K562 (cell line): ENCODE data around the gene NRROS. TPM values are rescaled to one million over a fixed set of nuclear protein-coding genes. Genes with fewer than 3 reads are reported as not detected.

Experiments used
- ATAC-seq: fragments of 200-7000 bp; cut with Tn5 transposase; 3 replicates; pipeline ENCODE4 v1.9.1; 2020; ENCODE audit warnings: moderate library complexity
- BruUV-seq: library from RNA; stranded (reverse); fragments of 400-500 nt; replicated peaks from 2 replicates; lab custom pipeline; 2021; lab: Mats Ljungman, UMichigan
- CTCF ChIA-PET: fragments of 300-600 bp; formaldehyde crosslinking; extraction: SDS; loops from one replicate; lab custom pipeline; 2021; ENCODE audit warnings: low intra/inter-chr PET ratio; lab: Yijun Ruan, JAX
- POLR2A ChIA-PET: fragments of 300-600, 350-650 bp; sonication (Branson Sonifier 250); formaldehyde crosslinking; extraction: SDS; loops from one replicate; lab custom pipeline; 2021; ENCODE audit warnings: antibody characterized with exemption, inconsistent platforms; lab: Yijun Ruan, JAX
- DNase-seq, 4 experiments: peaks; one replicate each; pipeline versions ENCODE4 v3.0.0 to v3.0.0-alpha.2; 2011 to 2018; ENCODE audit warnings: low spot score in 3 of 4, mixed read lengths in 3 of 4; ENCODE audit errors: extremely low read depth in 1 of 4
- FAIRE-seq: peaks from 2 replicates; lab custom pipeline; 2011; peaks lifted over from hg19 to GRCh38; lab: Jason Lieb, UNC
- H2AFZ ChIP-seq: 2 replicates; pipeline ENCODE4 v1.6.0; 2011; ENCODE audit warnings: low read depth, low read length, control low read depth, inconsistent platforms
- H3K27ac ChIP-seq: fragments of 200-600 bp; 3 replicates; pipeline ENCODE4 v1.8.0; 2011; ENCODE audit warnings: low read depth, mild to moderate bottlenecking, control low read depth, inconsistent platforms, low read length, moderate library complexity, mixed read lengths; ENCODE audit errors: extremely low read depth
- H3K27me3 ChIP-seq, 2 experiments: fragments of 300-600 bp in 1 of 2; 2 replicates in 1 of 2; 3 replicates in 1 of 2; pipeline versions ENCODE4 v1.6.0 to v1.8.0; 2011; ENCODE audit warnings: inconsistent platforms in 2 of 2, low read length in 2 of 2, mild to moderate bottlenecking in 1 of 2, mixed read lengths in 1 of 2, moderate library complexity in 1 of 2; ENCODE audit not compliant: control insufficient read depth in 2 of 2, insufficient read depth in 2 of 2
- H3K36me3 ChIP-seq: fragments of 300-600 bp; 3 replicates; pipeline ENCODE4 v1.8.0; 2011; ENCODE audit warnings: mild to moderate bottlenecking, low read length, inconsistent platforms; ENCODE audit not compliant: control insufficient read depth, insufficient read depth
- H3K4me1 ChIP-seq, 2 experiments: fragments of 200-600 bp in 1 of 2; replicated peaks in 1 of 2; 2 replicates in 1 of 2; 3 replicates in 1 of 2; pipeline versions ENCODE4 v1.5.1 to v1.8.0; 2011; ENCODE audit warnings: inconsistent platforms in 2 of 2, low read length in 2 of 2, mild to moderate bottlenecking in 1 of 2, mixed read lengths in 1 of 2, moderate library complexity in 1 of 2; ENCODE audit not compliant: control insufficient read depth in 2 of 2, insufficient read depth in 2 of 2
- H3K4me2 ChIP-seq: 2 replicates; pipeline ENCODE4 v1.6.1; 2011; ENCODE audit warnings: low read length, control low read depth, inconsistent platforms, mixed read lengths; ENCODE audit not compliant: insufficient read depth
- H3K4me3 ChIP-seq: fragments of 200-600 bp; sonication (generic), shearing (Covaris generic); 2 replicates; pipeline ENCODE4 v1.5.1; 2016; ENCODE audit warnings: control low read depth, inconsistent platforms
- H3K79me2 ChIP-seq: fragments of 200-600 bp; 3 replicates; pipeline ENCODE4 v1.8.0; 2011; ENCODE audit warnings: low read length, inconsistent platforms; ENCODE audit not compliant: control insufficient read depth, insufficient read depth
- H3K9ac ChIP-seq, 2 experiments: 2 replicates each; pipeline versions ENCODE4 v1.6.0 to v1.6.1; 2011; ENCODE audit warnings: low read depth in 2 of 2, low read length in 2 of 2, control low read depth in 1 of 2, inconsistent platforms in 1 of 2, mild to moderate bottlenecking in 1 of 2, mixed read lengths in 1 of 2; ENCODE audit not compliant: insufficient read depth in 1 of 2
- H3K9me1 ChIP-seq: one replicate; pipeline ENCODE4 v1.6.0; 2011; ENCODE audit warnings: inconsistent platforms, mild to moderate bottlenecking, low read length, moderate library complexity; ENCODE audit not compliant: control insufficient read depth, insufficient read depth
- H3K9me3 ChIP-seq: replicated peaks from 2 replicates; pipeline ENCODE4 v1.5.1; 2011; ENCODE audit warnings: low read depth, low read length, inconsistent platforms; ENCODE audit not compliant: control insufficient read depth, insufficient read depth
- H4K20me1 ChIP-seq: replicated peaks from 2 replicates; pipeline ENCODE4 v1.6.1; 2011; ENCODE audit warnings: low read length, inconsistent platforms, mixed read lengths; ENCODE audit not compliant: control insufficient read depth, insufficient read depth
- CEBPG ChIP-seq, 3 experiments: fragments of 200-800 bp in 1 of 3; sonication (Bioruptor generic) in 1 of 3; sonication (generic) in 1 of 3; formaldehyde crosslinking in 1 of 3; IDR thresholded peaks in 2 of 3; conservative IDR thresholded peaks in 1 of 3; 2 replicates each; pipeline versions ENCODE4 v1.6.1 to v1.8.0; 2016 to 2022; ENCODE audit warnings: missing compliant biosample characterization in 2 of 3, missing genetic modification characterization in 2 of 3, mild to moderate bottlenecking in 1 of 3, missing genetic modification reagents in 1 of 3
- HCFC1 ChIP-seq: IDR thresholded peaks from 2 replicates; pipeline ENCODE4 v1.6.1; 2012; ENCODE audit warnings: low read depth, low read length, improper control_type of control experiment
- ZFX ChIP-seq: sonication (generic); formaldehyde crosslinking; IDR thresholded peaks from 2 replicates; pipeline ENCODE4 v1.8.0; 2022; ENCODE audit warnings: mild to moderate bottlenecking, missing genetic modification reagents, moderate library complexity
- ZNF121 ChIP-seq: sonication (generic); formaldehyde crosslinking; conservative IDR thresholded peaks from 2 replicates; pipeline ENCODE4 v1.8.0; 2022; ENCODE audit warnings: missing genetic modification reagents
- WGBS: fragments of 100-300 bp; shearing (Covaris generic); methylation state at CpG from one replicate; pipeline ENCODE4 v1.1.6; 2016; ENCODE audit warnings: low coverage, mixed read lengths; ENCODE audit not compliant: insufficient coverage; ENCODE audit errors: missing lambda C conversion rate; 5-methylcytosine and 5-hydroxymethylcytosine counted together
- in situ Hi-C: fragments of 300-500 bp; cut with MboI; formaldehyde crosslinking; loops from 4 replicates; pipeline ENCODE4 v1.15.0; 2018; ENCODE audit warnings: inconsistent platforms, mixed read lengths
- intact Hi-C: fragments of 100-400 bp; cut with micrococcal nuclease; formaldehyde crosslinking; loops from 2 replicates; pipeline ENCODE4 v1.14.2; 2022
- polyA plus RNA-seq, 8 experiments: library from polyadenylated mRNA; depleted of rRNA in 4 of 8; stranded (reverse) in 5 of 8; unstranded in 3 of 8; fragments of >200 nt; fragmentation: Nextera tagmentation in 2 of 8; fragmentation: Illumina TruSeq in 1 of 8; extraction: Ambion mirVana in 2 of 8; extraction: Trizol in 1 of 8; gene quantifications; 2 replicates each; pipeline versions ENCODE4 v1.2.1 to v1.2.3, GENCODE V29; 2011 to 2014; ENCODE audit warnings: inconsistent platforms in 1 of 8, missing spikeins in 1 of 8
- total RNA-seq, 7 experiments: library from RNA; depleted of rRNA in 6 of 7; stranded (reverse); fragments of >200 nt in 6 of 7; fragmentation: Illumina TruSeq in 2 of 7; extraction: Trizol in 2 of 7; gene quantifications; 2 replicates each; pipeline versions ENCODE4 v1.2.1 to v1.2.3, GENCODE V29; 2011 to 2021; ENCODE audit warnings: low replicate concordance in 1 of 7

NRROS gene
- total and polyA plus RNA-seq, 9 of the 15 experiments (the other 6 are each of a cell fraction or from before 2014, with no cell fraction given), result 0.34 to 13.8 (median 3.8) TPM

DNA sequence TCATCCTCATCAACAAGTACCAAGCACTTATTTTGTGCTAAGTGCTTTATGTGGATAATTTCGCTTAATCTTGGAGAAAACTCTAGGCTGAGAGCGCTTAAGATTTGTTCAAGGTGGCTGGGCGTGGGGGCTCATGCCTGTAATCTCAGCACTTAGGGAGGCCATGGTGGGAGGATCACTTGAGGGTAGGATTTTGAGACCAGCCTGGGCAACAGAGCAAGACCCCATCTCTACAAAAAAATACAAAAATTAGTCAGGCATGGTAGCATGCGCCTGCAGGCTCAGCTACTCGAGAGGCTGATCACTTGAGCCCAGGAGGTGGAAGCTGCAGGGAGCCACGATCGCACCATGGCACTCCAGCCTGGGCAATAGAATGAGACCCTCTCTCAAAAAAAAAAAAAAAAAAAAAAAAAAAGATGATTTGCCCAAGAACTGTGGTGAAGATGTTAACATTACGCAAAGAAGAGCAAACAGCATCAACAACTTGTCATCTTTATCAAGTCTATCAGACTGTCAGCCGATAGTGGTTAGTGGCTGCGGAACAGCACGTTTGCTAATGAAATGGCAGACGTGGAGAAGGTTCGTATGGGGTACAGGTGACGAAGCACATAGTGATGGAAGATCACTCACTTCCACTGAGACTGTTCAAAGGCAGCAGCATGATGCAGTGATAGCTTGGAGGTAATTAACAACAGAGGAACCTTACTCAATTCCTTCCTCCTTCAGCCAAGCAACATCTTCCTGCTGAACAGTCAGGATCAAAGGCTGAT, 27.7 kb downstream of the NRROS start:
- FAIRE-seq (no peak), DNase-seq (no peak), ATAC-seq (no peak)
- in situ Hi-C loops, result no loop called here
- no peaks in the 10 kb centered on the region for H3K27me3 ChIP-seq
- no peak overlapping the region for H2AFZ ChIP-seq
- H3K9me3 ChIP-seq, result no peaks in the 10 kb centered on the region
- H3K36me3 ChIP-seq, result no peaks in the 10 kb centered on the region
- no peaks in the 10 kb centered on the region for H3K79me2 ChIP-seq
- H3K4me3 ChIP-seq, result no peak overlapping the region
- CTCF ChIA-PET, result no interaction called here
- H3K4me1 ChIP-seq, result peaks cover 18 to 22% of the 10 kb centered on the region in 2 experiments
- H4K20me1 ChIP-seq, result no peaks in the 10 kb centered on the region
- H3K27ac ChIP-seq, result no peak overlapping the region
- POLR2A ChIA-PET, result interaction anchor here (1.3 to 1.4 kb wide), 2 partner anchors 10 to 23 kb away, joined by 3 to 4 read pairs; no protein-coding TSS in a partner anchor
- intact Hi-C loops, result no loop called here
- H3K9me1 ChIP-seq, result no peaks in the 10 kb centered on the region
- no peak overlapping the region for H3K4me2 ChIP-seq
- H3K9ac ChIP-seq, result no peak overlapping the region
- peak; percentile 80 for TF ChIP-seq ZNF121
- no peak for TF ChIP-seq ZFX (CRISPR knock-in tag)
- TF ChIP-seq, all 486 proteins: peak for 1
- 52% methylated on average over 13 of the region's 14 CpGs for WGBS
- BruUV-seq, result no TSS peak

DNA sequence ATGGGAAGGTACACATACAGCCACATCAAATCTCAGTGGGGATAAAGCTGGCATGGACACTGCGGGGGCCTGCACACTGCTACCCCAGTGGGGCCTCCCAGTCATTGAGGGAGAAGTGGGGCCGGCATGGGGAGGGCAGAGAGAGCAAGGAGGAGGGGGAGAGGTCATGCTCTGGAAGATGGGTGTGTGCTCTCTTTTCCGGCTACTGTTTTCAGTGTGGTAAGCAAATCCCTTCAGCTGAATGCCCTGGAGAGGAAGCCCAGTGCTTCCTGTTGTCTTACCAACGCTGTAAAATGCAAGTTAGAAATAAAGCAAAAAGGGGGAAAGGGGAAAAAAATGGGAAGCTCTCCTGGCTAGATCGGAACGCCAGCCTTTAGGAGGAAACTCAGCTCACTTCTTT, 30.8 kb downstream of the NRROS start:
- Histone ChIP-seq H3K4me2 (no peak overlapping the region), H3K27me3 (no peaks in the 10 kb centered on the region), H3K79me2 (no peaks in the 10 kb centered on the region), H2AFZ (no peak overlapping the region), H3K9me3 (no peaks in the 10 kb centered on the region), H3K27ac (no peak overlapping the region), H3K4me3 (no peak overlapping the region), H3K36me3 (no peaks in the 10 kb centered on the region), H3K9ac (no peak overlapping the region), H4K20me1 (no peaks in the 10 kb centered on the region), H3K4me1 (peaks cover 7% of the 10 kb centered on the region in 2 experiments; a peak in 3 of 5 replicates), H3K9me1 (no peaks in the 10 kb centered on the region)
- ATAC-seq, result 0 out of 3 replicates have a peak, but pooled peaks have one; percentile 33
- BruUV-seq, result no TSS peak
- FAIRE-seq, result no peak
- in situ Hi-C loops (no loop called here), intact Hi-C loops (no loop called here)
- POLR2A ChIA-PET, result no interaction called here
- no peak for DNase-seq
- 13% methylated on average over 4 of the region's 6 CpGs for WGBS
- TF ChIP-seq HCFC1 (no peak), CEBPG (CRISPR knock-in tag; IDR thresholded peaks at IDR 0.05) (no peak), CEBPG (tag; conservative IDR thresholded peaks at IDR 0.05 in 1 of 2, IDR thresholded peaks at IDR 0.05 in 1 of 2) (0 out of 4 replicates have a peak, but pooled peaks of 1 of the 2 experiments have one; percentile 2)
- CTCF ChIA-PET, result no interaction called here
